HCT116 (cell line): Measurements from ENCODE around the gene SLC18B1.
A peak's percentile ranks its signal among the peaks of the same experiment; 100 is the strongest.

ENCODE experiments used
- POLR2A ChIP-seq: IDR thresholded peaks from 2 replicates; pipeline ENCODE4 v1.7.0; 2011; ENCODE audit warnings: borderline replicate concordance; ENCODE audit not compliant: insufficient read depth, insufficient read length; ENCODE audit errors: extremely low read depth
- TCF7L2 ChIP-seq: IDR thresholded peaks from 2 replicates; pipeline ENCODE4 v1.7.0; 2011; ENCODE audit warnings: borderline replicate concordance, inconsistent platforms; ENCODE audit not compliant: insufficient read depth, insufficient read length; ENCODE audit errors: extremely low read depth
- TF ChIP-seq, protein P1 (sequence below): IDR thresholded peaks from 2 replicates; pipeline ENCODE4 v1.6.1; 2012
- TF ChIP-seq, protein P2 (sequence below), 3 experiments: fragments of 200-600 bp in 1 of 3; sonication (generic) in 1 of 3; IDR thresholded peaks in 2 of 3; conservative IDR thresholded peaks in 1 of 3; 2 replicates each; pipeline ENCODE4 v1.5.1; 2012 to 2017; ENCODE audit warnings: low read depth in 2 of 3, low read length in 2 of 3, antibody characterized with exemption in 1 of 3, borderline replicate concordance in 1 of 3, control low read depth in 1 of 3, mild to moderate bottlenecking in 1 of 3, mixed read lengths in 1 of 3, mixed run types in 1 of 3, moderate library complexity in 1 of 3; ENCODE audit not compliant: insufficient read depth in 1 of 3

DNA sequence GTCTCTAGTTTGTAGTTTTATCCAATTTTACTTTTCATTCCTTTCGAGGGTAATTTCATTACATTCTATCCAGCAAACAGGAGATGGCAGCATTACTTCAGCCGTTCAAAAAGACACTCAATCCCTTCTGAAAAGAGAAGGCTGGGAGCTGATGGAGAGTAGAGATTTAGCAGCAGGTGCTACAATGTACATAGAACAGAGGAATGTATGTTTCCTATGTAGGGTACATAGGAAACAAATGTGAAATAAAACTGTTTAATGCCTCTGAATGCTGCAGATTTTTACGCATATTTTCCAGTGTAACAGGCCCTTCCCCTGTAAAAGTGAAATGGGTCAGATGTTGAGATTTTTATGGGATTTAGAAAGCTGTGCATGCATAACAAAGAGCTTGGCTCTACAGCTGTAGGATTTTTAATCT, 31.9 kb upstream of the SLC18B1 start:
- TF ChIP-seq, protein P1, sequence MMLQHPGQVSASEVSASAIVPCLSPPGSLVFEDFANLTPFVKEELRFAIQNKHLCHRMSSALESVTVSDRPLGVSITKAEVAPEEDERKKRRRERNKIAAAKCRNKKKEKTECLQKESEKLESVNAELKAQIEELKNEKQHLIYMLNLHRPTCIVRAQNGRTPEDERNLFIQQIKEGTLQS, result no peak
- TF ChIP-seq POLR2A, result no peak
- TF ChIP-seq, protein P2, sequence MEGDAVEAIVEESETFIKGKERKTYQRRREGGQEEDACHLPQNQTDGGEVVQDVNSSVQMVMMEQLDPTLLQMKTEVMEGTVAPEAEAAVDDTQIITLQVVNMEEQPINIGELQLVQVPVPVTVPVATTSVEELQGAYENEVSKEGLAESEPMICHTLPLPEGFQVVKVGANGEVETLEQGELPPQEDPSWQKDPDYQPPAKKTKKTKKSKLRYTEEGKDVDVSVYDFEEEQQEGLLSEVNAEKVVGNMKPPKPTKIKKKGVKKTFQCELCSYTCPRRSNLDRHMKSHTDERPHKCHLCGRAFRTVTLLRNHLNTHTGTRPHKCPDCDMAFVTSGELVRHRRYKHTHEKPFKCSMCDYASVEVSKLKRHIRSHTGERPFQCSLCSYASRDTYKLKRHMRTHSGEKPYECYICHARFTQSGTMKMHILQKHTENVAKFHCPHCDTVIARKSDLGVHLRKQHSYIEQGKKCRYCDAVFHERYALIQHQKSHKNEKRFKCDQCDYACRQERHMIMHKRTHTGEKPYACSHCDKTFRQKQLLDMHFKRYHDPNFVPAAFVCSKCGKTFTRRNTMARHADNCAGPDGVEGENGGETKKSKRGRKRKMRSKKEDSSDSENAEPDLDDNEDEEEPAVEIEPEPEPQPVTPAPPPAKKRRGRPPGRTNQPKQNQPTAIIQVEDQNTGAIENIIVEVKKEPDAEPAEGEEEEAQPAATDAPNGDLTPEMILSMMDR (IDR thresholded peaks at IDR 0.05 in 2 of 3, conservative IDR thresholded peaks at IDR 0.05 in 1 of 3; ENCODE audit: borderline replicate concordance in 1 of 3, insufficient read depth in 1 of 3, low read depth in 2 of 3, low read length in 2 of 3), result peak; percentile 53 to 79 (median 70); a peak in 5 of 6 replicates
- no peak for TF ChIP-seq TCF7L2
